ENCODE data around the gene NR1H4. TPM values are rescaled to one million over a fixed set of nuclear protein-coding genes. Genes with fewer than 3 reads are reported as not detected.
A peak's percentile ranks its signal among the peaks of the same experiment; 100 is the strongest.
"Not testable (repeated sequence)": the region's sequence is repeated elsewhere in the genome, so short reads cannot be mapped to it uniquely, and the experiment has no call there.

The NR1H4 gene
- total and polyA plus RNA-seq, 4 donors: 33.5 to 106 (median 55.0) TPM

- TF ChIP-seq, protein P1, sequence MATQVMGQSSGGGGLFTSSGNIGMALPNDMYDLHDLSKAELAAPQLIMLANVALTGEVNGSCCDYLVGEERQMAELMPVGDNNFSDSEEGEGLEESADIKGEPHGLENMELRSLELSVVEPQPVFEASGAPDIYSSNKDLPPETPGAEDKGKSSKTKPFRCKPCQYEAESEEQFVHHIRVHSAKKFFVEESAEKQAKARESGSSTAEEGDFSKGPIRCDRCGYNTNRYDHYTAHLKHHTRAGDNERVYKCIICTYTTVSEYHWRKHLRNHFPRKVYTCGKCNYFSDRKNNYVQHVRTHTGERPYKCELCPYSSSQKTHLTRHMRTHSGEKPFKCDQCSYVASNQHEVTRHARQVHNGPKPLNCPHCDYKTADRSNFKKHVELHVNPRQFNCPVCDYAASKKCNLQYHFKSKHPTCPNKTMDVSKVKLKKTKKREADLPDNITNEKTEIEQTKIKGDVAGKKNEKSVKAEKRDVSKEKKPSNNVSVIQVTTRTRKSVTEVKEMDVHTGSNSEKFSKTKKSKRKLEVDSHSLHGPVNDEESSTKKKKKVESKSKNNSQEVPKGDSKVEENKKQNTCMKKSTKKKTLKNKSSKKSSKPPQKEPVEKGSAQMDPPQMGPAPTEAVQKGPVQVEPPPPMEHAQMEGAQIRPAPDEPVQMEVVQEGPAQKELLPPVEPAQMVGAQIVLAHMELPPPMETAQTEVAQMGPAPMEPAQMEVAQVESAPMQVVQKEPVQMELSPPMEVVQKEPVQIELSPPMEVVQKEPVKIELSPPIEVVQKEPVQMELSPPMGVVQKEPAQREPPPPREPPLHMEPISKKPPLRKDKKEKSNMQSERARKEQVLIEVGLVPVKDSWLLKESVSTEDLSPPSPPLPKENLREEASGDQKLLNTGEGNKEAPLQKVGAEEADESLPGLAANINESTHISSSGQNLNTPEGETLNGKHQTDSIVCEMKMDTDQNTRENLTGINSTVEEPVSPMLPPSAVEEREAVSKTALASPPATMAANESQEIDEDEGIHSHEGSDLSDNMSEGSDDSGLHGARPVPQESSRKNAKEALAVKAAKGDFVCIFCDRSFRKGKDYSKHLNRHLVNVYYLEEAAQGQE (IDR thresholded peaks at IDR 0.05): no peak
- no peak for TF ChIP-seq JUND (IDR thresholded peaks at IDR 0.05)
These were observed 23.6 kb downstream of the NR1H4 start (continued) for GRCh38 chr12:100497105-100497795.

GRCh38 chr12:100498141-100498540 is 24.5 kb downstream of the NR1H4 start:
- 84% methylated on average over 10 of the region's 10 CpGs for WGBS
- Histone ChIP-seq H3K27me3 (ENCODE audit: control insufficient read depth in 4 of 4, insufficient read depth in 4 of 4, low read length in 3 of 4) (no peaks in the 10 kb centered on the region), H3K4me1 (ENCODE audit: control insufficient read depth in 4 of 4, insufficient read depth in 4 of 4, low read length in 3 of 4) (peaks cover 7 to 43% (median 20%) of the 10 kb centered on the region in 4 donors), H3K9ac (ENCODE audit: low read depth in 1 of 2, low read length in 2 of 2) (no peak overlapping the region), H3K9me3 (ENCODE audit: control insufficient read depth in 4 of 4, low read length in 3 of 4) (no peaks in the 10 kb centered on the region), H3K27ac (ENCODE audit: low read depth in 1 of 2, low read length in 2 of 2) (peak overlapping the region in 1 of 2 donors; percentile 25), H3K4me3 (ENCODE audit: low read depth in 1 of 3, low read length in 3 of 3) (no peak overlapping the region), H3K36me3 (ENCODE audit: control insufficient read depth in 4 of 4, insufficient read depth in 3 of 4, low read depth in 1 of 4, low read length in 3 of 4) (peaks cover 2 to 39% (median 25%) of the 10 kb centered on the region in 4 donors)
- DNase-seq (ENCODE audit: low spot score): no peak
- TF ChIP-seq FOXA1 (IDR thresholded peaks at IDR 0.05) (no peak), NR2F2 (IDR thresholded peaks at IDR 0.05) (peak; percentile 69), HNF4A (conservative IDR thresholded peaks at IDR 0.05) (no peak), HNF4G (IDR thresholded peaks at IDR 0.05) (no peak), CTCF (IDR thresholded peaks at IDR 0.05; ENCODE audit: low read depth, low read length, missing input control) (no peak), RXRA (IDR thresholded peaks at IDR 0.05) (peak; percentile 51 to 65), RAD21 (IDR thresholded peaks at IDR 0.05) (no peak), JUND (IDR thresholded peaks at IDR 0.05) (no peak), SP1 (IDR thresholded peaks at IDR 0.05) (peak; percentile 25)

- H3K4me1 ChIP-seq (ENCODE audit: control insufficient read depth in 4 of 4, insufficient read depth in 4 of 4, low read length in 3 of 4): peaks cover 7 to 43% (median 20%) of the 10 kb centered on the region in 4 donors
- peaks cover 2 to 32% (median 18%) of the 10 kb centered on the region in 4 donors for H3K36me3 ChIP-seq (ENCODE audit: control insufficient read depth in 4 of 4, insufficient read depth in 3 of 4, low read depth in 1 of 4, low read length in 3 of 4)
- WGBS: 85% methylated on average over 1 of the region's 1 CpG
- no peak for DNase-seq (ENCODE audit: low spot score)
- H3K27ac ChIP-seq (ENCODE audit: low read depth in 1 of 2, low read length in 2 of 2): peak overlapping the region in 1 of 2 donors; percentile 29
- TF ChIP-seq SP1 (IDR thresholded peaks at IDR 0.05) (no peak), TAF1 (conservative IDR thresholded peaks at IDR 0.05) (no peak)
- H3K27me3 ChIP-seq (ENCODE audit: control insufficient read depth in 4 of 4, insufficient read depth in 4 of 4, low read length in 3 of 4): no peaks in the 10 kb centered on the region
- no peak overlapping the region for H3K4me3 ChIP-seq (ENCODE audit: low read depth in 1 of 3, low read length in 3 of 3)
- no peak overlapping the region for H3K9ac ChIP-seq (ENCODE audit: low read depth in 1 of 2, low read length in 2 of 2)
- H3K9me3 ChIP-seq (ENCODE audit: control insufficient read depth in 4 of 4, low read length in 3 of 4): no peaks in the 10 kb centered on the region
These were observed 25.8 kb downstream of the NR1H4 start for GRCh38 chr12:100499416-100499815.

DNA sequence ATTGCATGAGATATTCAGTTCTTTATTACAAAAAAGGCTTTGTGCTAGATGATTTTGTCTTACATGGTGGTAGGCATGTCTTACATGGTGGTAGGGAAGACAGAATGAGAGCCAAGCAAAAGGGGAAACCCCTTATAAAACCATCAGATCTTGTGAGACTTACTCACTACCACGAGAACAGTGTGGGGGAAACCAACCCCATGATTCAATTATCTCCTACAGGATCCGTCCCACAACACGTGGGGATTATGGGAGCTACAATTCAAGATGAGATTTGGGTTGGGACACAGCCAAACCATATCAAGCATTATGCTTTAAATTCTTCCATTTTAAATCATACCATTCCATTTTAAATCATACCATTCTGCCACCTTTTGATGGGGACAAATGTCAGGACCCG is 29.1 kb downstream of the NR1H4 start:
- Histone ChIP-seq H3K27ac (ENCODE audit: low read depth in 1 of 2, low read length in 2 of 2) (peak overlapping the region; percentile 84 to 97), H3K4me1 (ENCODE audit: control insufficient read depth in 4 of 4, insufficient read depth in 4 of 4, low read length in 3 of 4) (peaks cover 7 to 60% (median 24%) of the 10 kb centered on the region in 4 donors)

More for the DNA sequence above, 29.1 kb downstream of the NR1H4 start:
- peaks cover 0 to 10% (median 5%) of the 10 kb centered on the region in 4 donors for H3K36me3 ChIP-seq (ENCODE audit: control insufficient read depth in 4 of 4, insufficient read depth in 3 of 4, low read depth in 1 of 4, low read length in 3 of 4)
- not testable (repeated sequence) for DNase-seq (ENCODE audit: low spot score); H3K27me3 ChIP-seq (ENCODE audit: control insufficient read depth in 4 of 4, insufficient read depth in 4 of 4, low read length in 3 of 4); H3K9me3 ChIP-seq (ENCODE audit: control insufficient read depth in 4 of 4, low read length in 3 of 4)
- peak overlapping the region; percentile 4 to 49 for H3K9ac ChIP-seq (ENCODE audit: low read depth in 1 of 2, low read length in 2 of 2)
- peak overlapping the region in 2 of 3 donors; percentile 65 to 73 for H3K4me3 ChIP-seq (ENCODE audit: low read depth in 1 of 3, low read length in 3 of 3)
- 32% methylated on average over 4 of the region's 4 CpGs for WGBS
